HEK293T (cell line): ENCODE data around the gene ALOX5.

Experiments used
- CTCF ChIA-PET: fragments of 350-600 bp; formaldehyde crosslinking; extraction: SDS; loops from one replicate; lab custom pipeline; 2021; ENCODE audit warnings: antibody characterized with exemption, inconsistent platforms; lab: Yijun Ruan, JAX
- POLR2A ChIA-PET: fragments of 350-600 bp; formaldehyde crosslinking; extraction: SDS; loops from one replicate; lab custom pipeline; 2020; ENCODE audit warnings: antibody characterized with exemption, inconsistent platforms; lab: Yijun Ruan, JAX
- DNase-seq: peaks from one replicate; pipeline ENCODE4 v3.0.0; 2012; ENCODE audit warnings: mixed read lengths; ENCODE audit errors: extremely low spot score
- ARNT ChIP-seq: fragments of 450-650 bp; IDR thresholded peaks from 2 replicates; pipeline ENCODE4 v1.6.1; 2017; ENCODE audit warnings: mild to moderate bottlenecking
- BHLHE40 ChIP-seq: fragments of 450-650 bp; IDR thresholded peaks from 2 replicates; pipeline ENCODE4 v1.6.1; 2016; ENCODE audit warnings: mild to moderate bottlenecking, moderate library complexity, borderline replicate concordance
- CTBP1 ChIP-seq: fragments of 450-650 bp; IDR thresholded peaks from 2 replicates; pipeline ENCODE4 v1.6.1; 2016; ENCODE audit warnings: borderline replicate concordance
- ELF4 ChIP-seq: fragments of 450-650 bp; IDR thresholded peaks from 2 replicates; pipeline ENCODE4 v1.6.1; 2017; ENCODE audit warnings: antibody characterized with exemption
- FOXA1 ChIP-seq: fragments of 450-650 bp; IDR thresholded peaks from 2 replicates; pipeline ENCODE4 v1.6.1; 2016; ENCODE audit warnings: mild to moderate bottlenecking
- FOXK2 ChIP-seq: fragments of 450-650 bp; IDR thresholded peaks from 2 replicates; pipeline ENCODE4 v1.6.1; 2016; ENCODE audit warnings: mild to moderate bottlenecking
- FOXM1 ChIP-seq: fragments of 450-650 bp; IDR thresholded peaks from 2 replicates; pipeline ENCODE4 v1.6.1; 2017; ENCODE audit warnings: mild to moderate bottlenecking, borderline replicate concordance
- HDGF ChIP-seq: fragments of 450-650 bp; IDR thresholded peaks from 2 replicates; pipeline ENCODE4 v1.6.1; 2017; ENCODE audit warnings: antibody characterized with exemption, borderline replicate concordance
- L3MBTL2 ChIP-seq: fragments of 450-650 bp; conservative IDR thresholded peaks from 2 replicates; pipeline ENCODE4 v1.6.1; 2016; ENCODE audit warnings: mild to moderate bottlenecking
- LEF1 ChIP-seq: fragments of 450-650 bp; IDR thresholded peaks from 2 replicates; pipeline ENCODE4 v1.6.1; 2017; ENCODE audit warnings: mild to moderate bottlenecking, borderline replicate concordance
- NFRKB ChIP-seq: fragments of 450-650 bp; IDR thresholded peaks from 2 replicates; pipeline ENCODE4 v1.6.1; 2016; ENCODE audit warnings: mild to moderate bottlenecking, moderate library complexity
- SP1 ChIP-seq: fragments of 450-650 bp; IDR thresholded peaks from 2 replicates; pipeline ENCODE4 v1.6.1; 2017
- SUZ12 ChIP-seq: fragments of 450-650 bp; IDR thresholded peaks from 2 replicates; pipeline ENCODE4 v1.6.1; 2016; ENCODE audit warnings: mild to moderate bottlenecking
- TARDBP ChIP-seq: fragments of 450-650 bp; IDR thresholded peaks from 2 replicates; pipeline ENCODE4 v1.6.1; 2016
- ZNF384 ChIP-seq: fragments of 450-650 bp; IDR thresholded peaks from 2 replicates; pipeline ENCODE4 v1.6.1; 2016
- TF ChIP-seq, protein P1 (sequence below): fragments of 450-650 bp; IDR thresholded peaks from 2 replicates; pipeline ENCODE4 v1.6.1; 2016

ALOX5 gene

DNA sequence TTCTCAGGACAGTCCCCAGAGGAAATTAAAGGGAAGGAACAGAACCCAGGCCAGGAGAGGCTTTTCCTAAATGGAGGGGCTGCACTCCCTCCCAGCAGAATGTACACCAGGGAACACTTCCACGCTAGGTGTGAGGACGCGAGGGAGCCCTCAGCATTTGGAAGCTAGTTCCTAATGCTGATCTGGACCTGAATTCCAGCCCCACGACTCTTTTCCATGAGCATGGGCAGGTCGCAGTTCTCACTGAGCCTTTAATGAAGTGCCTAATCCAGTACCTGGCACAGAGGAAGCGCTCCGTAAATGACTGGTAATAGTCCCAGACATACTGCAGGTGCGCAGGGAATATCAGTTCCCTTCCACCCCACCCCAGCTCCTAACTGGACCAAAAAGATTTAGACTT, 1.1 kb downstream of the ALOX5 start:
- peak; percentile 3 for DNase-seq
- TF ChIP-seq FOXA1, result no peak
- TF ChIP-seq LEF1, result no peak
- TF ChIP-seq ZNF384, result no peak
- TF ChIP-seq TARDBP, result no peak
- no peak for TF ChIP-seq SP1
- TF ChIP-seq ARNT, result no peak
- TF ChIP-seq SUZ12, result no peak
- no peak for TF ChIP-seq BHLHE40
- no peak for TF ChIP-seq FOXK2
- no peak for TF ChIP-seq ELF4
- POLR2A ChIA-PET, result no interaction called here
- CTCF ChIA-PET, result no interaction called here

DNA sequence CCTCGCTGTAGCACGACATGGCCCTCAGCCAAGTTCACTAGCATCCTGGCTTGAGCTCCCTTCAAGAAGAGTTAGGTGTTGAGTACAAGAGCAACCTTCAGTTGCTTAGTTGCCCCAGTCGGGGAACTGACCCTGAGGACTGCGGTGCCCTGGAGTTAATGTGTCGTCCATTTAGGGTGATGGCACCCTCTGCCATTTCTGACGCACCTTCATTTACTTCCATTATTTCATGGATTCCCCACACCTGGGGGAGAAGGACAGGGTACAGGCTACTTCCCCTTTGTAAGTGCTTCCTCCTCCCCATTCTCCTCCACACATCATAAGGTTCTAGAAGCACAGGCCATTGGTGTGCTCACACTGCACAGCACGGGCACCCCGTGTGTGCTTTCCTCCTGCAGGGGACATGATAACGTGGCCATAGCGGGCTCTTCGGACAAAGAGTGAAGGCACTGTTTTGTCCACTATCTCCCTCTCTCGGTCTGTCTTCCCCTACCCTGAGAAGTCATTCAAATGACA, 1.8 kb downstream of the ALOX5 start:
- TF ChIP-seq FOXK2 (no peak), NFRKB (no peak), BHLHE40 (no peak), ZNF384 (no peak)
- ChIA-PET POLR2A (no interaction called here), CTCF (no interaction called here)
- no peak for DNase-seq

DNA sequence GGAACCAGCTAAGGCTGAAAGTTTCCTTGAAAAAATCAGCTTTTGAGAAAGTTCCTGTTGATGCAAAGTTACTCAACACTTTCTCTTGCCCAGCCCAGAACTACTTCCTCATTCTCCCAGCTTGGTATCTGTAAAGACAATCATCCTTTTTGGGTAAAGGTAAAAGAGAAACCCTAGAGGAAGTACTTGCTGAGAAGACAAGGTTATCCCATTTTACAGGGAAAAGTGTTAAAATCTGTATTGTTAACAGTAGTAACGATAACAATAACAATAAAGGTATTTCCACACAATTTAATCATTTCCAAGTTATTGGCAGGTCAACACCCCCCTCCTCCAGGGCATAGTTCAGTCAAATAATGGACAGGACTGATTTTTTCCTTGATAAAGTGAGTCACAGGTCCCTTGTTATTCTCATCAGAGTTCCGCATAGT, 2.4 kb downstream of the ALOX5 start:
- POLR2A ChIA-PET, result no interaction called here
- CTCF ChIA-PET, result no interaction called here
- no peak for DNase-seq
- TF ChIP-seq L3MBTL2 (no peak), FOXK2 (no peak), LEF1 (no peak), SP1 (no peak), SUZ12 (no peak), TARDBP (no peak), HDGF (no peak), BHLHE40 (no peak), ELF4 (no peak), FOXA1 (no peak), NFRKB (no peak), ZNF384 (no peak), FOXM1 (no peak), ARNT (no peak), CTBP1 (no peak)
- TF ChIP-seq, protein P1, sequence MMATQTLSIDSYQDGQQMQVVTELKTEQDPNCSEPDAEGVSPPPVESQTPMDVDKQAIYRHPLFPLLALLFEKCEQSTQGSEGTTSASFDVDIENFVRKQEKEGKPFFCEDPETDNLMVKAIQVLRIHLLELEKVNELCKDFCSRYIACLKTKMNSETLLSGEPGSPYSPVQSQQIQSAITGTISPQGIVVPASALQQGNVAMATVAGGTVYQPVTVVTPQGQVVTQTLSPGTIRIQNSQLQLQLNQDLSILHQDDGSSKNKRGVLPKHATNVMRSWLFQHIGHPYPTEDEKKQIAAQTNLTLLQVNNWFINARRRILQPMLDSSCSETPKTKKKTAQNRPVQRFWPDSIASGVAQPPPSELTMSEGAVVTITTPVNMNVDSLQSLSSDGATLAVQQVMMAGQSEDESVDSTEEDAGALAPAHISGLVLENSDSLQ, result no peak

DNA sequence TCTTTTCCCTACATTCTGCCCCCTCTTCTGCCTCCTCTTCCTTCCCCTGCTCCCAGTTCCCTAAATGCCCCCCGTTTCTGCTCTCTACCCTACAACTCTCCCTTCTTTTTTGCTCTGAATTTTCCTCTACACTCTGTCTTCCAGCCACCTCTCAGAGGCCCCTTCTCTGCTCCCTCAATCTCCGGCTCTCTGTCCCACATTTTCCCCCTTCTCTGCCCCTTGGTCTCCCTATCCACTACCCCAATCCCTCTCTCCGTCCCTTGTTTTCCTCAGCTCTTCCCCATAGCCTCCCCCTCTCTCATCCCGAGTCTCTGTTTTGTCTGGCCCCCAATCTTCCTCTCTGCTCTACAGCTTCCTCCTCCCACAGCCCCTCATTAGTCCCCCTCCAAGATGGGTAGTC, 3.3 kb downstream of the ALOX5 start:
- TF ChIP-seq HDGF (no peak), BHLHE40 (no peak), SUZ12 (no peak), CTBP1 (no peak)
- ChIA-PET CTCF (no interaction called here), POLR2A (no interaction called here)
- peak; percentile 3 for DNase-seq

DNA sequence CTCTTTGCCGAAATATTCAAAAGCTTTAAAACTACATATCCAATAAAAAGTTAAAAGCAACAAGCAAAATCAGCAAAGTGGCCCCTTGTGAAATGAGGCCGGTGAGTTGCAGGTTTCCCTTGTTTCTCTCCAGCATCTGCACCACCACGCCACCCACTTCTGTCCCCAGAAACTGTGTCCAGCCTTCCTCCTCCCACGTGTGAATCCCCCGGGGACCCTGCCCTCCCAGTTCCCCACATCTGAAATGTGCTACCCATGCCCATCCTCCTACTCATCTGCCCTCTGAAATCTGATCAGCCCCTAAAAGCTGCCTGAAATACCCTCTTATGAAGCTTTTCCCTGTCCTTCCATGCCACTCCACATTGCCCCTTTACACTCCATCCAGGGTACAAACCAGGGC, 3.8 kb downstream of the ALOX5 start:
- ChIA-PET POLR2A (no interaction called here), CTCF (no interaction called here)
- DNase-seq, result no peak
- TF ChIP-seq HDGF (no peak), ZNF384 (no peak), FOXM1 (no peak), FOXA1 (no peak), SP1 (no peak), L3MBTL2 (no peak), LEF1 (no peak), ARNT (no peak)
- TF ChIP-seq, protein P1, result no peak

DNA sequence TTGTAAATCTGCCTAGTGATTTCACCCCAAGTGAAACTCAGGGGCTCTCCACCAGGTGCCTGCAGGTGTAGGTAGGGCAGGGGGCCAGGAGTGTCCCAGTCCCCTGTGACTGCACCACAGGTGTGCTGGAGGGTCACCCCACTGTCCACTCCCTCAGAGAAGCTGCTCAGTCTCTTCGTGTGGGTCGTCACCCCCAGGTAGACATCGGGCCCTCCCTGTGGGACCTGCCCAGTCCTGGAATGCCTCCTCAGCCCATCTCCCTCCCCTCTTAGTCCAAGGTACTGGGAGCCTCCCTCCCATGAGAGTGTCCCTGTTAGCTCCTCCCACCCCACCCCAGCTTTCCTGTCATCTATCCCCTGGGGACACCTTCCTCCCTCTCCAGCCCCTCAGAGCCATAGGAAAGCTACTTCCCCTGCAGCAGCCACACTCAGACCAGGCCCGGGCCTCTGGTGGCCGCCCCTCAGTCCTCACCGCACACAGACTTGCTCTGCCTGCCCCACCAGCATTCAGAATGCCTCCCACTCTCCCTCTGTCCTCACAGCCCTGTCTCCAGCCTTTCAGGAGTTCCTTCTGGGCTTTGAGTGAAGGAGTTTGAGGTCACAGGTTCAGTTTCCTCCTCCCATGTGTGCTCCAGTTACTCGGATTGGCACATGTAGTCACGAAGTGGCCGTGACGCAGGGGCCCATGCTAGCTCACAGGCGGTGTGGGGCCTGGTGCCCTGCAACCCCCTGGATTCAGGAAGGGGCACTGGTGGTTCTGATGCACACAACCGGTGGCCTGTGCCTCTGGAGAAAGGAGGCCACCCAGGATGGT, 5.1 kb downstream of the ALOX5 start:
- POLR2A ChIA-PET, result no interaction called here
- DNase-seq, result peak; percentile 2
- TF ChIP-seq NFRKB (no peak), CTBP1 (no peak), FOXK2 (no peak), FOXA1 (no peak), FOXM1 (no peak), ELF4 (no peak), TARDBP (no peak), LEF1 (no peak), HDGF (no peak), ZNF384 (no peak)
- TF ChIP-seq, protein P1, result no peak
- CTCF ChIA-PET, result no interaction called here
